Measurements from ENCODE around the gene PEX14.

The PEX14 gene

GRCh38 chr1:10597492-10598388, 123.0 kb downstream of the PEX14 start:
- no peaks in the 10 kb centered on the region for H3K36me3 Mint-ChIP-seq
- H3K4me3 Mint-ChIP-seq, result no peak overlapping the region
- no peak overlapping the region for H3K27ac Mint-ChIP-seq
- H3K9me3 Mint-ChIP-seq, result no peaks in the 10 kb centered on the region
- no peaks in the 10 kb centered on the region for H3K27me3 Mint-ChIP-seq
- no peaks in the 10 kb centered on the region for H3K4me1 Mint-ChIP-seq

- Mint-ChIP-seq H3K27me3 (no peaks in the 10 kb centered on the region), H3K4me1 (no peaks in the 10 kb centered on the region), H3K27ac (no peak overlapping the region), H3K4me3 (no peak overlapping the region), H3K9me3 (no peaks in the 10 kb centered on the region), H3K36me3 (peaks cover 2% of the 10 kb centered on the region)
These were observed 123.6 kb downstream of the PEX14 start for GRCh38 chr1:10598389-10598702.

- H3K36me3 Mint-ChIP-seq, result peaks cover 2% of the 10 kb centered on the region
- no peaks in the 10 kb centered on the region for H3K9me3 Mint-ChIP-seq
- no peaks in the 10 kb centered on the region for H3K27me3 Mint-ChIP-seq
- no peak overlapping the region for H3K27ac Mint-ChIP-seq
- no peaks in the 10 kb centered on the region for H3K4me1 Mint-ChIP-seq
- no peak overlapping the region for H3K4me3 Mint-ChIP-seq
These were observed 124.6 kb downstream of the PEX14 start for GRCh38 chr1:10599194-10599861.

- Mint-ChIP-seq H3K4me3 (no peak overlapping the region), H3K27me3 (no peaks in the 10 kb centered on the region), H3K4me1 (no peaks in the 10 kb centered on the region), H3K36me3 (peaks cover 4% of the 10 kb centered on the region), H3K27ac (no peak overlapping the region), H3K9me3 (no peaks in the 10 kb centered on the region)
These were observed 126.8 kb downstream of the PEX14 start for GRCh38 chr1:10601342-10602070.

GRCh38 chr1:10602936-10603335, 128.2 kb downstream of the PEX14 start:
- Mint-ChIP-seq H3K27ac (no peak overlapping the region), H3K36me3 (peaks cover 6% of the 10 kb centered on the region), H3K9me3 (no peaks in the 10 kb centered on the region), H3K4me1 (no peaks in the 10 kb centered on the region), H3K27me3 (no peaks in the 10 kb centered on the region), H3K4me3 (no peak overlapping the region)

GRCh38 chr1:10604966-10605365, 130.2 kb downstream of the PEX14 start:
- H3K36me3 Mint-ChIP-seq, result peaks cover 10% of the 10 kb centered on the region
- H3K4me3 Mint-ChIP-seq, result no peak overlapping the region
- H3K9me3 Mint-ChIP-seq, result no peaks in the 10 kb centered on the region
- no peaks in the 10 kb centered on the region for H3K27me3 Mint-ChIP-seq
- peak overlapping the region; percentile 46 for H3K27ac Mint-ChIP-seq
- H3K4me1 Mint-ChIP-seq, result no peaks in the 10 kb centered on the region

- no peaks in the 10 kb centered on the region for H3K4me1 Mint-ChIP-seq
- H3K4me3 Mint-ChIP-seq, result no peak overlapping the region
- peaks cover 10% of the 10 kb centered on the region for H3K36me3 Mint-ChIP-seq
- H3K27me3 Mint-ChIP-seq, result no peaks in the 10 kb centered on the region
- H3K9me3 Mint-ChIP-seq, result no peaks in the 10 kb centered on the region
- H3K27ac Mint-ChIP-seq, result no peak overlapping the region
These were observed 131.3 kb downstream of the PEX14 start for GRCh38 chr1:10606064-10606463.

GRCh38 chr1:10607228-10607627, 132.5 kb downstream of the PEX14 start:
- H3K27me3 Mint-ChIP-seq, result no peaks in the 10 kb centered on the region
- H3K36me3 Mint-ChIP-seq, result peaks cover 10% of the 10 kb centered on the region
- H3K4me1 Mint-ChIP-seq, result no peaks in the 10 kb centered on the region
- H3K9me3 Mint-ChIP-seq, result no peaks in the 10 kb centered on the region
- H3K27ac Mint-ChIP-seq, result no peak overlapping the region
- H3K4me3 Mint-ChIP-seq, result no peak overlapping the region

GRCh38 chr1:10608690-10609089, 133.9 kb downstream of the PEX14 start:
- no peak overlapping the region for H3K4me3 Mint-ChIP-seq
- no peaks in the 10 kb centered on the region for H3K4me1 Mint-ChIP-seq
- H3K9me3 Mint-ChIP-seq, result no peaks in the 10 kb centered on the region
- no peaks in the 10 kb centered on the region for H3K27me3 Mint-ChIP-seq
- no peak overlapping the region for H3K27ac Mint-ChIP-seq
- H3K36me3 Mint-ChIP-seq, result peaks cover 8% of the 10 kb centered on the region

GRCh38 chr1:10610901-10611600, 136.3 kb downstream of the PEX14 start:
- Mint-ChIP-seq H3K4me3 (no peak overlapping the region), H3K27me3 (no peaks in the 10 kb centered on the region)

GRCh38 chr1:10612436-10613160, 137.8 kb downstream of the PEX14 start:
- H3K4me1 Mint-ChIP-seq, result no peaks in the 10 kb centered on the region
- H3K9me3 Mint-ChIP-seq, result no peaks in the 10 kb centered on the region
- H3K27me3 Mint-ChIP-seq, result no peaks in the 10 kb centered on the region
- peaks cover 4% of the 10 kb centered on the region for H3K36me3 Mint-ChIP-seq
- H3K4me3 Mint-ChIP-seq, result no peak overlapping the region
- peak overlapping the region; percentile 46 for H3K27ac Mint-ChIP-seq

More at GRCh38 chr1:10610901-10611600, 136.3 kb downstream of the PEX14 start:
- H3K36me3 Mint-ChIP-seq, result peaks cover 6% of the 10 kb centered on the region
- no peaks in the 10 kb centered on the region for H3K9me3 Mint-ChIP-seq
- no peak overlapping the region for H3K27ac Mint-ChIP-seq
- H3K4me1 Mint-ChIP-seq, result no peaks in the 10 kb centered on the region

- H3K27ac Mint-ChIP-seq, result no peak overlapping the region
- H3K27me3 Mint-ChIP-seq, result no peaks in the 10 kb centered on the region
- H3K4me1 Mint-ChIP-seq, result no peaks in the 10 kb centered on the region
- H3K4me3 Mint-ChIP-seq, result no peak overlapping the region
- H3K9me3 Mint-ChIP-seq, result no peaks in the 10 kb centered on the region
- peaks cover 4% of the 10 kb centered on the region for H3K36me3 Mint-ChIP-seq
These were observed 138.6 kb downstream of the PEX14 start for GRCh38 chr1:10613340-10613739.

- H3K4me3 Mint-ChIP-seq, result no peak overlapping the region
- no peak overlapping the region for H3K27ac Mint-ChIP-seq
- no peaks in the 10 kb centered on the region for H3K9me3 Mint-ChIP-seq
- H3K27me3 Mint-ChIP-seq, result no peaks in the 10 kb centered on the region
- no peaks in the 10 kb centered on the region for H3K4me1 Mint-ChIP-seq
- H3K36me3 Mint-ChIP-seq, result peaks cover 1% of the 10 kb centered on the region
These were observed 139.1 kb downstream of the PEX14 start for GRCh38 chr1:10613861-10614260.

- H3K27me3 Mint-ChIP-seq, result no peaks in the 10 kb centered on the region
- no peak overlapping the region for H3K27ac Mint-ChIP-seq
- no peaks in the 10 kb centered on the region for H3K9me3 Mint-ChIP-seq
- H3K4me1 Mint-ChIP-seq, result no peaks in the 10 kb centered on the region
- no peaks in the 10 kb centered on the region for H3K36me3 Mint-ChIP-seq
- no peak overlapping the region for H3K4me3 Mint-ChIP-seq
These were observed 139.9 kb downstream of the PEX14 start for GRCh38 chr1:10614377-10615225.

Measured in activated naive CD4-positive, alpha-beta T cell treated with anti-CD3 and anti-CD28 coated beads, Interleukin-2, amount 50 U/mL, for 24 hours (primary cell).